Skin of body (tissue), 2 donors: Measurements from ENCODE around the gene RBKS. TPM values are rescaled to one million over a fixed set of nuclear protein-coding genes. Genes with fewer than 3 reads are reported as not detected.
A peak's percentile ranks its signal among the peaks of the same experiment; 100 is the strongest.

Experiments
- DNase-seq: peaks from one replicate; lab custom pipeline; 2025; lab: John Stamatoyannopoulos, UW
- total RNA-seq: library from RNA; depleted of rRNA; stranded (reverse); fragments of >200 nt; gene quantifications from one replicate; pipeline ENCODE4 v1.2.3, GENCODE V29; 2014

RBKS gene
- 1.2 TPM for total RNA-seq

DNA sequence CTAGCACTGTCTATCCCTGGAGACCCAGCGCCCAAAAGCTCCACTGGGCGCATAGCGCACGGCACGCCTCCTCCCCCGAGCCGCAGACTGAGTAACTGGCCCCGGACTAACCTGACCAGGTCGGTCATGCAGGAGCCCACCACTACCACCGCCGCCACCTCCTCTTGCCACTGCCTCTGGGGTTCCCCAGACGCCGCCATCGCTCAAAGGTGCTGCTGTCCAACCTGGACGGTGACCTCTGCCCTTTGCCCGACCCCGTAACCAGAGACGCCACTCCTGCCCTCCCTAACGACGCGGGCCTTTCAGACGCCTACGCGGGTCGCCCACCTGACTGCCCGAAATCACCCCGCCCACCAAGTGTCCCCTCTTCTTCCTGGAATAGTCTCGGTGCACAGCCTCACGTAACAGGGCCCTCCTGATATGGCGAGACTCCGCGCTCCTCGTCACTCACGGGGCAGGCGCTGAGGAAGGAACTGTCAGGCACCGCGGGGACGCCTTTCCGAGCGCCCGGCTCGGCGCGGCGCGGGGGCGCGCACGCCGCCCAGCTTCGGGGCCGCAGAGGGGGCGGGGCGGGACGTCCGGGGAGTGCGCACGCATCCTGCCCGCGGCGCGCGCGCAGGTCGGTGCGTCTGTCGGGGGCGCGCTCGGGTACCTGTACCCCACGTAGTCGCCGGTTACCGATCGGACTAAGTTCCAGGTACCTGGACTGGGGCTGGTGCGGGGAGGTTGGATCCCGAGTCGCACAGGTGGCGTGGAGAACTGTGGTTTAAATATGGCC, at the start of gene RBKS, which contains the start of gene BABAM2:
RBKS (minus strand) TSS at position 242 of the 778 bp plus-strand sequence; CDS start at position 200, 42 bp downstream.
BABAM2 (plus strand) TSS at position 584 of the 778 bp plus-strand sequence. CDS start 3,828 bp downstream, outside the sequence.
- DNase-seq = peak; percentile 83

DNA sequence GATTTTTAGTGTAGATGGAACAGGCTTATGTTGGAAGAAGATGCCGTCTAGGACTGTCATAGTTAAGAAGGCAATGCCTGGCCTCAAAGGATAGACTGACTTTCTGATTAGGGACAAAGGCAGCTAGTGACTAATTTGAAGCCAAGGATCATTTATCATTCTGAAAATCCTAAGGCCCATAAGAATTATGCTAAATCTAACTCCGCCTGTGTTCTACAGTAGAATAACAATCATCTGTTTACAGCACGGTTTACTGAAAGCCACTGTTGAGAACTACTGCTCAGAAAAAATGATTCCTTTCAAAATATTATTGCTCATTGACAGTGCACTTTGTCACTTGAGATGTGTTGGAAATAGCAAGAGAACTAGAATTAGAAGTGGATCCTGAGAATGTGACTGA, 44.8 kb upstream of the RBKS start:
- no peak for DNase-seq

- DNase-seq = no peak
Measured at GRCh38 chr2:27932396-27932795, 42.2 kb upstream of the RBKS start.

DNA sequence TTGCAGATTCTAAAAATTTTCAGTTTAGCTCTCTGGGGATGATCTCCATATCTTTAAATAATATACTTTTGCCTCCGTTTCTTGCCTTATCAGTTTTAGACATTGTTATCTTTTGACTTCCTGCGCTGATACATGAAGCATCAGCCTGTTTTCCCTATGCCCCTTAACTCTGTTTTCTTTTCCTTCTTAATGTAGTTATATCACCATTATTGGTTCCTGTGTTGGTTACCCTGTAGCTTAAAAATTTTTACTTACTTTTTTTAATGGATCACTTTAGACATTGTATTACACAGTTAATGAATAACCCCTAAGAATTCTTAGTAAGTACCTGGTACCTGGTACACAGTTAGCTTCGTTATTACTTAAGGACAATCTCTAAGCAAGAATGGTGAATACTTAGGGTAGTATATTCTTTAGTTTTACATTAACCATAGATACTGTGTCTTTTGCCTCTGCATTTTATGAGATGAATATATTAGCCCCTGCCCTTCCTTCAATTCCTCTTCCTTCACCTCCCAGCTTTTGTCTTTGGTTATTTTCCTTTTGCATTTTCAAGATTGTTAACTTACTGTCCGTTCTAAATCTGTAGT, 41.3 kb upstream of the RBKS start:
- no peak for DNase-seq

DNA sequence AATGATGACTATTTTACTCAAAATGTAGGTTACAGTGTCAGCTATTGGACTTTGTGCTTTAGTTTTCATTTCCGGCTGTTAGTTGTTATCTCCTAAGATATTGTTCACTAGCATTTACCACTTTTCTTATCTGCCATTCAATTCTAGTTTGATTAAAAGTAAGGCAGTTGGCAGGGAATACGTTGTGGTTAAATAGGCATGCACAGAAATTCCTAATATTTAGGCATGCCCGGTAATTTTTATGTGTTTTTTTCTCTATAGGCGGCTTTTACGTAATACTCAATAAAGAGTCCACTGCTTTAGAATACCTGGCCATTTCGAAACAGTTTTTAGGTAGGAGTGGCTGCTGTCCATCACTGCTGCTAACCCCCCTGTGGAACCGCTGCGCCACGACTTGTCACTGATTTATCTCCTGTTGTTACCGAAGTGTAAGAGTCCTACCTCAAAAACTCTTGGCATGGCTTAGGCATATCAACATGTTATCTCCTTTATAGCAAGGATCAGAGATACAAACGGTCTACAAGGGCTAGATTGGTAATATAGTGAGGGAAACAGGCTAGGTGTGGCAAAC, 39.8 kb upstream of the RBKS start:
- no peak for DNase-seq

GRCh38 chr2:27925766-27926472, 35.7 kb upstream of the RBKS start:
- DNase-seq = no peak

DNA sequence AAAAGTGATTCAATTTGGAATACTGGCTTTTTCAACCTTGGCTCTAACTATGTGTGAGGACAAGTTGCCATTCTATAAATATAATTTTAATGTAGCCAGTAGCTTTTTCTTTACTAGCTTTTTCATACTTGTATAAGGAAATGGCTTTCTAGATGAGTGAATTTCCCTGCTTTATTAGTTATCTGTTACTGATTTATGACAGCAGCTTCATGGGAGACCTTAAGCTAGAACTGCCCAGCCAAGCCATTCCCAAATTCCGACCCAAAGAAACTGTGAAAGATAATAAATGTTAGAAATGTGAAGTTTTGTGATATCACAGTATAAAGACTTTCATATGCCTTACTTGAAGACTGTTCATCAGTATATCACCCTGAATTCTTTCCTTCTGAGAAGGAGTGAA, 32.7 kb upstream of the RBKS start:
- DNase-seq = no peak

- DNase-seq = no peak
Measured at GRCh38 chr2:27921880-27922547, 31.8 kb upstream of the RBKS start.

- DNase-seq = no peak
Measured at GRCh38 chr2:27921424-27921823, 31.2 kb upstream of the RBKS start.

- DNase-seq = peak; percentile 47
Measured at GRCh38 chr2:27920148-27920885, 30.1 kb upstream of the RBKS start.

DNA sequence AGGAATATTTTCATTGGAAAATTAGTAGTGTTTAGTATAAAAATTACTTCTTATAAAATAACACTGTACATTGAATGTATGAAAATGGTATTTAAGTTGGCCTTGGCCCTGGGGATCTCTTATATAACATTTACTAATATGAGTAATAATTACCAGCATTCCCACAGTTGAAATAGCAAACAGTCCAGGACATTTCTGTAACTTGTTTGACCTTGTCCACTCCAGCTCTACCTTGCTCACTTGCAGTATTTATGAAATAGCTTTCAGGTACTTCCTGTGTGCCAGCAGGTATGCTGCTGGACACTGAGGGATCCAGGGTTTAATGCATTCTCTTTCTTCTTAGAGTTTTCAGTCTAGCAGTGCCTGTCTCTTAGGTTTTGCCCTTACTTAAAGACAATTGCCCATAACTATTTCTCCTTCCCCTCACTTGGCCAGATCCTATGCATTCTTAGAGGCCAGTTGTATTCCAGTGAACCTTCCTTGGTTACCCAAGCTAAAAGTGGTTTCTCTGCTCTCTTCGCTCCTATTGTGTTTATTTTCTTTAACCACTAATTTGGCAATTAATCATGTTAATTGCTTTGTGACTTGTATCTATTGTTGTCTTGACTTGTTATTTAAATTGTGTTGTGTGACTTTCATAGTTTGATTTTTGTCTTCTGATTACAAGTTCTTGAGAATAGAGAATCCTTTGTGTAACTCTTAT, 26.3 kb upstream of the RBKS start:
- DNase-seq = no peak

- DNase-seq = no peak
Measured at GRCh38 chr2:27915874-27916273, 25.7 kb upstream of the RBKS start.

DNA sequence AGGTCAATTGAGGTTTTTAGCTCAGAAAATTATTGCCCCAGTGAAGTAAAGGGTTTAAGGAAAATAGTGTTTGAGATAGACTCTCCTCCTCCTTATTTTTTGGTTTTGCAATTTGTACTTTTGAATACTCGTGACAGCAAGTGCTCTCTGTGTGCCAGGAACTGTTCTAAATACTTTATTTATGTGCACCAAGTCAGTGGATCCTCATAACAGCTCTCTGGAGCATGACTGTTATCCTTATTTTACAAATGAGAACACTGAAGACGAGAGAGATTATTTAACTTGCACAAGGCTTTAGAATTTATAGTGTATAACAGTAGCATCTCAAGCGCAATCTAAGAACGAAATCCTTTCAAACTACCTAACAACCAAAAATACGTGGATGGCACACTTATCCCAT, 25.0 kb upstream of the RBKS start:
- DNase-seq = peak; percentile 58

GRCh38 chr2:27914805-27915175, 24.6 kb upstream of the RBKS start:
- no peak for DNase-seq

- peak; percentile 65 for DNase-seq
Measured at GRCh38 chr2:27914041-27914804, 24.0 kb upstream of the RBKS start.

GRCh38 chr2:27912512-27912911, 22.3 kb upstream of the RBKS start:
- no peak for DNase-seq

GRCh38 chr2:27911458-27912210, 21.4 kb upstream of the RBKS start:
- no peak for DNase-seq

- DNase-seq = no peak
Measured at GRCh38 chr2:27909901-27910300, 19.7 kb upstream of the RBKS start.

DNA sequence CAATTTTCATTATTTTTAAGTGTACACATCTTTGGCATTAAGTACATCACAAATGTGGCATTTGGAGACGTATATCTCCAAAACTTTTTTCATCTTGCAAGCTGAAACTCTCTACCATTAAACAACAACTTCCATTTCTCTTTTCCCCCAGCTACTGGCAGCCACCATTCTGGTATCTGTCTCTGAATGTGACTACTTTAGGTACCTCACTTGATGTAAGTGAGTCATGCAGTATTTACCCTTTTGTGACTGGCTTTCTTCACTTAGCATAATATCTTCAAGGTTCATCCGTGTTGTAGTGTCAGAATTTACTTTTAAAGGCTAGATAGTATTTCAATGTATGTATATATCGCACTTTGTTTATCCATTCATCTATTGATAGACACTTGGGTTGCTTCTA, 17.4 kb upstream of the RBKS start:
- DNase-seq = no peak
